HG03571 (cell line): ENCODE measurements around the gene DTYMK.

Experiments used
- ATAC-seq: cut with Tn5 transposase; IDR thresholded peaks from one replicate; pipeline ENCODE4 v1.9.1; 2021; ENCODE audit not compliant: unreplicated experiment

DTYMK gene

DNA sequence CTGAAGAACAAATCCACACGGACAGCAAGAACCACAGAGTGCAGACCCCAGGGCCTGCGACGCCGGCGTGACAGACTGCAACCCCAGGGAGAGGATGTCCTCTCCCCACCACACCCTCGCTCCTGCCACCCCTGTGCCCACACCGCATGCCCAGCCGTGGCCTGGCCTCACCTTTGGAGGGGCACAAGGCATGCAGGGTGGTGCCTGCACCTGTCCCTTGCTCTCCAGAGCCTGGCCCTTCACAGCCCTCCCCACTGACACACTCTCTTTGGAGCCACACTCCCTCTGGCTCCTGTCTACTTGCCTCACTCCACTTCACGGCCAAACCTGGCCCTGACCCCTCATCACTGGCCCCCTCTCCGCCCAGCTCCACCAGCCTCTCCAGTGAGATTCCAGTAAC is 58.9 kb downstream of the DTYMK start:
- no peak for ATAC-seq
